Endothelial cell of hepatic sinusoid (primary cell): Measurements from ENCODE around the gene TRMU.

Experiments used
- in situ Hi-C: cut with HindIII; loops from 2 replicates; pipeline ENCODE4 v1.10.0; 2017; ENCODE audit warnings: low sequenced_read_pairs

The TRMU gene

DNA sequence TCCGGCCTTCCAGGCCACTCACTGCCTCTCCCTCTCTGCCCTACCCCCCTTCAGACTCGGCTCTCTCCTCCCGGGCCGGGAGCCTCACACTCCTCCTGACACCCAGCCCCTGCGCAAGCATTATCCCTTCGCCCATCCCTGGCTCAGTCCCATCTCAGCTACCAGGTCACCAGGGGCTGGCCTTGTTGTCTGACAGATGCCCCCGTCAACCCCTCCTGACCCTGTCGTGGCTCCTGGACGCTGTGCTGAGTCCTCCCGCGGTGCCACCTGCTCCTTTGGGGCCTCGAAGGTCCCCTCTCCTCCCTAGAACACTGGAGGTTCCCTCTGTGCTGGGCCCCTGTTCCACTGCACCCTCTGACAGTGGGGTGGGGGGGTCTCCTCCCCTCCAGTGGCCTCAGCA lies 32.9 kb downstream of the TRMU start:
- in situ Hi-C loops: no loop called here

DNA sequence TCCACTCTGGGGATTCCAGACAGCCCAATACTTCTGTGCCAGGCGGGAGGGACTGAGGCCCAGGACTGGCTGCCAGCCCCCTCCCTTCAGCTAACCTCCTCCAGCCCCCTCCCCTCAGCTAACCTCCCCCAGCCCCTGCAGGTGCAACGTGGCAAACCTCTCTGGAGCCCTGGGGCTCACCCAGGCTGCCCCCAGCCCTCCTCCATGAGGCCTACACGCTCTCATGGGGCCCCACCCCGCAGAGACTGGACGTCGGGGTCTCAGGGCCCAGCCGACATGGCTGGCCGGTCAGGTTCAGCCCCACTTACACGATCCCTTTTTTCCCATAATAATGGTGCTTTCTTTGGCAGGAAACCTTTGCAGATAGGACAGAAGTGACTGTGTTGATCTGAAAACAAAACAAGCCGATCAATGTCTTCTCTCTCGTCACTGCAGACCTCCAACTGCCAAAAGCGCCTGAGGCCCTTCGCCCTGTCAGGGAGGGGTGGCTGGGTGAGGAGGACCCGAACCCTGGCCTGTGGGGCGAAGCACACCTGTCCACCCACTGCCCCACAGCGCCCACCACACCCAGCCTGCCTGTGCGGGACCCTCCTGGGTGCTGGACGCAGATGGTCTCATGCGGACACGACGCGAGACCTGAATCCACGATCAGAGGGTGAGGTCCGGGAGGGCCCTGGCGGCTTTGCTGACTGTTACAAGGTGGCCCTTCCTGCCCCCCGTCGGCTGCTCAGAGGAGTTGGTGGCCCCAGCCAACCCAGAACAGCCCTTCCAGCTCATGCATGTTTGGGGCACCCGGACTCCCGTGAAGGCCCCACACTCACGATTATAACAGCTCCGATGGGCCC lies 33.6 kb downstream of the TRMU start:
- in situ Hi-C loops: no loop called here

DNA sequence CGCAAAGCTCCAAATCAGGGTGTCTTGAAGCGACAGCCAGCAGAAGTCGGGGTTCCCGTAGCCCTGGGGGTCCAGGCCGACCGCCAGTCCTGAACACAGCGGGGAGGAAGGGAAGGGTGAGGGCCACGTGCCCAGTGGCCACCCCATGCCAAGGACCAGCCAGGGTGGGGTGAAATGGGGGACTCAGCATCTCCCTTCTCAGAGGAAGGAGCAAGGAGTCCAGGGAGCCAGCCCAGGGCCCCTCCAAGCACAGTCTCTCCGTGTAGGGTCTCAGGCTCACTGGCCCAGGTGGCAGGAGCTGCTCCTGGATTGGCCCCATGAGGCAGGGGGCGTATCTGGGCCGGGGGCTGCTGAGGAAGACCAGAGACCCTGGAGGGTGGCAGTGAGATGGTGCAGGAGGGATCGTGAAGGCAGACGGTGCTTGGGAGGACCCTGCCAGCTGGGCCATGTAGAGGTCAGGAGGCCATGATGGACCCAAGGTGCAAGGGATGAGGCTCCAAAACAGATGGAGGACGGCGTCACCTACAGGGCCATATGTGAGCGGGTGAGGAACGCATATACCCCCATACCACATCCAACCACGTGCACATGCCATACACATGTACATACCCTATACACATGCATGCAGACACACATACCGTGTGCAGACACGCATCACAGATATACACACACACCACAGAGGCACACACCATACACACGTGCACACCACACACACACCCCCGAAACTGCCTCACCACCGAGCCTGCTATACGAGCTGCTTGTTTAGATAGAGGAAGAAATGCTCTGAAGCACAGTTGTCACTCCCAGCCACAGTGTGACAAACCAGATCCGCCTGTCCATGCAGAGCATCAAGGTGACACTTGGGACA lies 34.4 kb downstream of the TRMU start:
- in situ Hi-C loops: no loop called here

DNA sequence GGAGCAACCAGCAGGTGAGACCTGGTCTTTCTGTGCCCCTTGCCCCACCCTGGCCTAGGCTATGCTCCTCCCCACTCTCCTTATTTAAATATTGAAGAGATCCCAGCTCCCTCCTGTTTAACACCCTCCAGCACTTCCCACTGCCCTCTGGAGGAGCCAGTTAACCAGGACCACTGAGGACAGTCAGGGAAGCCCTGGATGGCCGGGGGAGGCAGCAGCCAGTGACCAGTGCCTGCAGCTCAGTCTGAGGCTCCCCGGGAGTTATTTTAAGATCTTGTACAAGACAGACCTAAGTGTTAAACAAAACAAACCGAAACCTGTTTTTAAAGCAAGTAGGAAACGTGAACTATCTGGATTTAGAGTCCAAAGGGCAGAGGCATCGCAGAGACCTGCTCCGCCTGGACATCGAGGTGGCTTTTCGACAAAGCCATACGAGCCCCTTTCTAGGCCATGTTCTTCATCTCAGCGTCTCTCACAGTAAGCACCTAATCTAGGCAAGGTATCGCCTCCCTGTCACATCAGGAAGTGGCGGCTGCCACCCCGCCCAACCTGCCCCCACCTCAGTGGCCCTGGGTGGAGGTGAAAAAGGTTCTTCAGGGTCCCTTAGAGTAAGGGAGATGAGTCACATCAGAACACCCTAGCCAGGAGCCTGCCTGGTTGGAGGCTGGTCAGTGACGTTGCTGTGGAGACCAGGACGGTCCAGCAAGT lies 35.2 kb downstream of the TRMU start:
- in situ Hi-C loops: no loop called here

DNA sequence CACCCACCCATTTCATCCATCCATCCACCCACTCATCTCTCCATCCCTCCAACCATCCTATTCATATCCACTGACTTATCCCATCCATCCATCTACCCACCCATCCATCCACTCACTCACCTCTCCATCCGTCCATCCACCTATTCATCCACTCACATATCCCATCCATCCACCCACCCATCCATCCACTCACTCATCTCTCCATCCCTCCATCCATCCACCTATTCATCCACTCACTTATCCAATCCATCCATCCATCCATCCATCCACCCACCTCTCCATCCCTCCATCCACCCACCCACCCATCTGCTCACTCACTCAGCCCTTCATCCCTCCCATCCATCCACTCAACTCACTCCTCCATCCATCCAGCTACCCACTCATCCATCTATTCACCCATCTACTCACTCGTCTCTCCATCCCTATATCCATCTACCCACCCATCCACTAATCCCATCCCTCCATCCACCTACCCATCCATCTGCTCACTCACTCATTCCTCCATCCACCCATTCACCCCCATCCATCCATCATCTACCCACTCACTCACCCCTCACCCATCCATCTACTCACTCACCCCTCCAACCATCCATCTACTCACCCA lies 36.2 kb downstream of the TRMU start:
- in situ Hi-C loops: no loop called here

DNA sequence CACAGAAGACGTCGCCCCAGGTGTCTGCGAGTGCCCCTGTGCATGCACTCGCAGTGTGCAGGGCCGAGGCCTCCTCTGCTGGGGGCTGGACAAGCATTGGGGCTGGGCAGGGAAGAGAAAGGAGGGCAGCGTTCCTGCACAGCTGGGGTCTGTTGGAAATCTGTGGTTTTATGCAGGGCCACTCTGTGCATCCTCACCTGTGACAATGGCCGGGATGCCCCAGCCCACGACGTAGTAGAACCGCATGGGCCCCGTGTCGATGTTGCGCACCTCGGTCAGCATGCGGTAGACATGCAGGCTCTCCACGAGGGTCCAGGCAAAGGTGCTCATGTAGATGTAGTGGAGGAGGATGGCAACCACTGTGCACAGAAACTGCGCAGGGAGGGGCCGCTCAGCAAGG lies 37.2 kb downstream of the TRMU start:
- in situ Hi-C loops: no loop called here

DNA sequence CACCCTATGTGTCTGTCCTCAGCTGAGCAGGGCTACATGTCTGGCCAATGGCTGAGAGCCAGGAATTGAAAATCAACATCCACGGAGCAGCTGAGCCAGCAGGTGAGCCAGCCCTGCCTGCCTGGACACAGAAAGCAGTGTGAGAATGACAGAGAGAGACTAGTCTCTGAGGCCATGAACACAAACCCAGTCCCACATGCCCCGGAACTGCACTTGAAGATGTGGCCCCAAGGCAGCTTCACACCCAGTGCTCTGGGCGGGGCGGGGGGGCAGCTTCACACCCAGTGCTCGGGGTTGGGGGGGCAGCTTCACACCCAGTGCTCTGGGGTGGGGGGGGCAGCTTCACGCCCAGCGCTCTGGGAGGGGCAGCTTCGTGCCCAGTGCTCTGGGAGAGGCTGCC lies 37.6 kb downstream of the TRMU start:
- in situ Hi-C loops: no loop called here

DNA sequence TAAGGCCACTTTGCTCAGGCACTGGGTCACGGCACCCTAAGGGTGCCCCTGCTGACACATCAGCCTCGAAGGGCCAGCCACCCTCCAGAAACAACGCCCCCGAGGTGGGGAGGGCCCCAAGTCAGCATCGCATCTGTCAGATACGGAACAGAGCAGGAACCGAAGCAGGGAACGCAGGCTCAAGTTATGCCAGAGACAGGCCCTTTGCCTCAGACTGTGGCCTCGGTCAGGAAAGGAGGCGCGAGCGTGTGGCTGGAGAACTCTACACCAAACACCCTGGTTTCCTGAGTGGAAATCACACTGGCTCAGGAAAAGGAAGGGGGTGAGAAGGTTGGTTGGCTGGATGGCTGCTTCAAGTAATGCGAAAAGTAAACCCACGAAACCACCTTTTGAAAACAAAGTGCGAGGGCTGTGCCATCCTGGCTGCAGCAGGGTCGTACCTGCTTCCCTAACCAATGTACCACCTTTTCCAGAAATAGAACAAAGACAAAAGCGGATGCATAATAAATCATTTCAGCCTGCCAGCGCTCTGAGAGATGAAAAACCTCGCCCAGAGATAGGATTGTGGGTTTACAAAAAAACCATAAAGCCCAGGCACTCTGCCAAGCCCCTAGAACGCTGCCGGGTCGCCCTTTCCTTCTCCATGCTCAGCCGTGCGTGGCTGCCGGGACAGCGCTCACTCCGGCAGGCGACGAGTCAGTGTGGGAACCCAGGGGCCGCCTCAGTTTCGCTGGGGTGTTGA lies 38.6 kb downstream of the TRMU start:
- in situ Hi-C loops: no loop called here

DNA sequence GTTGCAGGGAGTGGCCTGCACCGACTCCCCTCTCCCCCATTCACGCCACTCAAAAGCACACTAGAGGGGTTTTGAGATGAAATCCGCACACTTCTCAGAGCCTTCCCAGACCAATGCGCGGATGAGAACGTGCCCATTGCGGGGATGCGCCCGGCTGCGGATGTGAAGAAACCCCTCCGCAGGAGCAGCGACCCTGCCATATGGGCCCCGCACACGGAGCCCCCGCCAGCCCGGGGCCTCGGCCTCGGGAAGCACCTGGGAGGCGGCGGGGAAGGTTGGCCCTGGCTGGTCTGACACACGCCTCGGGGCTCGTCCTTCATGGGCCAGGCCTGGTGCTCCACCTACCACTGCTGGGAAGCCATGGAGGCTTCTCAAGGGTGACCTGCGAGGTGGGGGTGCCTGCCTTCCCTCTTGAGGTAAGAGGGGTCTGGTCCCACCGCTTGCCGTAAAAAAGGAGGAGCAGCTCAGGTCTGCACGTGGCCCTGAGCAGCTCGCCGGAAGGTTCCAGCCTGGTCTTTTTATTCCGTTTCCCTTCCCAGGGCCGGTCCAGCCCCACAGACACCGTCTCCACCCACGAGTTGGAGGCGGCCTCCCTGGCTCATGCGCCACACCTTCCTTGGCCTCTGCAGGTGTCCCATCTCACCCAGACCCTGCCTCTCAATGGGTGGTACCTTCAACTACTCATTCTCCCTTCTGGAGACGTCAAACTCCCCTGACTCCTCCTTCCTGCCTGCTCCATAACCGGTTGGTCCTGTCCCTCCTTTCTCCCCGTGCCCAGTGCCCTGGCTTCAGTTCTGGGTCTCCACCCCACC lies 39.4 kb downstream of the TRMU start:
- in situ Hi-C loops: no loop called here

DNA sequence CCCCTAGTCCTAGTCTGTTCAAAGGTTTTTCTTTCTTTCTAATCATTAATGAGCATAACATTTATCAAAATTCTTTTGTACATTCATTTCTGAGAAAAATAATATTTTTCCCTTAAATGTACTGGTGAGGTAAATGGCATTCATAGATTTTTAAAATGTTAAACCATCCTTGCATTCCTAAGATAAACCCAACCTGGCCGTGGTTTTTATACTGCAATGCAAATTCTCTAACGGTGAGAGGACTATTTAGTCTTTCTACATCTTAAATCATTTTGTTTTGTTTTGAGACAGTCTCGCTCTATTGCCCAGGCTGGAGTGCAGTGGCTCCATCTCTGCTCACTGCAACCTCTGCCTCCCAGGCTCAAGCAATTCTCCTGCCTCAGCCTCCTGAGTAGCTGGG lies 40.6 kb downstream of the TRMU start:
- in situ Hi-C loops: no loop called here

DNA sequence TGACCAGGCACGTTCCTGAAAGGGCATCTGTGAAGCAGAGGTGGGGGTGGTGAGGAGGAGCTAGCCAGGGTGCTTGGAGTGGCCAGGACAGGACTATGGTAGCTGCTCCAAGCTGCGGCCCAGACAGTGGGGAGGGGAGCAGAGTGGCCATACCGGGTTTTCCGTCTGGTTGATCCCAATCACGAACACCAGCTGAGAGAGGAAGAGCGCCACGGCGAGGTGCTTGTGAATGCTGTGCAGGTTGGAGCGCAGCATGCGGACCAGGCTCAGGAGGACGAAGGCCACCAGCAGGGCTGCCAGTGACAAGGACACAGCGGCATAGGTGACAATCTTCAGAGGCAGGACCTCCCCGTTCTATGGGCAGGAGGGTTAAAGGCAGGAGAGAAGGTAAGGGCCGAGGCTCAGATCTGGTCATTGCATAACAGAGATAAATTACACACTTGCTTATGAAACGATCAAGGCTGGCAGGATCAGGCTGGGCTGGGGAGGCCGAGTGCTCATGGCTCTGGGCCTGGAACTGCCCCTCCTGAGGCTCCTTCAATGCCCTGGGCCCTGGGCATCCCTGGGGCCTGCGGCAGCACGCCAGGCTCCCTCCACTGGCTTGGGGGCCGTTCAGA lies 41.5 kb downstream of the TRMU start:
- in situ Hi-C loops: no loop called here

DNA sequence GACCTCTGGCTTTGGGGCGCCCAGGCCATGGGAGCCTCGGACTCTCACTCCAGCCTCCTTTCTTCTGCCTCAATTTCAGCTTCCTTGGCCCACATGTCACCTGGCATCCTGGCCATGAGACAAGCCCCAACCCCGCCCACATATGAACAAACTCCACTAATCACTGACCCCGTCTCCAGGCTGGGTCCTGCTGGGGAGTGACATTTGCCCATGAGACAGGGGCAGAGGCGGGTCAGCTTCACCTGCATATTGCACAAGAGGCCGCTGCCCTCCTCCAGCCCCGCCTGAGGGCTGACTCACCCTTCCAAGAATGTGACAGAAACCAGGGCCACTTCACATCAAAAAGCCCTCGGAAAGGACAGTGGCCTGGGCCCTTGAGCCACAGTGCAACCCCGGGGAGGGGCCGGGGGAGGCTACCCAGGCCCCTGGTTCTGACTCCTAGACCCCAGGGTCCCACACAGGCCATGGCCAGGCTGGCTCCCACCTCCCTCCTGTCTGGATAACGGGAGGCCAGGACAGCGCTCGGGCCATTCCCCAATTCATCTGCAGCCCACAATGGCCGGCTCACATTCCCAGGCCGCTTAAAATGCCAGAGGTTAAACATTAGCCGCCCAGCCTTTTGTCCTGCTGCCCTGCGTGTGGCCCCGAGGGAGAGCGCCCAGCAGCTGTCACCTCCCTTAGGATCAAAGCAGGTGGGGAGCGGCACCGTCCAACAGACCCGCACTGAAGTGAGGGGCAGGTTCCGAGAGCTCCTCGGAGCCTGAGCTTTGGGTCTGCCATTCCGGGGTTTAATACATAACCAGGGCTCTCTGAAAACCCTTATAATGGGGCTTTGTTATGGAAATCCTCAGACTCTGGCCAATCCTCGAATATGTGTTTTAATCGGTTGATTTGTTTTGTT lies 42.3 kb downstream of the TRMU start:
- in situ Hi-C loops: no loop called here

DNA sequence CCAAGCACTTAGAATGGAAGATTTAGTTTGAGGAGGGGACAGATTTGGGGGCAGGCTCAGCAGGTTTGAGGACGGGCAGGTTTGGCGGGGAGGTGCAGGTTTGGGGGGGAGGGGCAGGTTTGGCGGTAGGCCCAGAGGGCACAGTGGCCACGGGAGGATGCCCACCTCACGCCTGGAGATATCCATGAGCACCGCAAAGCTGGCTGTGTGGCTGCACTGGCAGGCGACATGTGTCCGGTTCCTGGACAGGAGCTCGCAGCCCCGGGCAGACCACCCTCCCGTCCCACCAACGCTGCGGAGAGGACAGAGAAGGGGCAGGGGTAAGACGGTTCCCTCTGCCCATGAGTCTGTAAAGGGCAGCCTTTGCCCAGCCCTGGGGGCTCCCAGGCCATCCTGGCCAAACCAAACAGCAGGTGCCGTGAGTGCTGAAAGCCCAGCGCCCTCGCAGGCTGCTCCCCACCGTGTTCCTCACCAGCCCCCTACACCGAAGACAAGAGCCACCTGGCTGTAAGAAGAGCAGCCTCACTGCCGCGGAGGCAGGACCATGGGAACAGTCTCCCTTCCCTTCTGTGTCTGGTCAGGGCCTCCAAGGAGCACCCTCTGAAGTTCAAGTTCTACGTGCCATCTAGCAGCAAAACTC lies 43.0 kb downstream of the TRMU start:
- in situ Hi-C loops: no loop called here

DNA sequence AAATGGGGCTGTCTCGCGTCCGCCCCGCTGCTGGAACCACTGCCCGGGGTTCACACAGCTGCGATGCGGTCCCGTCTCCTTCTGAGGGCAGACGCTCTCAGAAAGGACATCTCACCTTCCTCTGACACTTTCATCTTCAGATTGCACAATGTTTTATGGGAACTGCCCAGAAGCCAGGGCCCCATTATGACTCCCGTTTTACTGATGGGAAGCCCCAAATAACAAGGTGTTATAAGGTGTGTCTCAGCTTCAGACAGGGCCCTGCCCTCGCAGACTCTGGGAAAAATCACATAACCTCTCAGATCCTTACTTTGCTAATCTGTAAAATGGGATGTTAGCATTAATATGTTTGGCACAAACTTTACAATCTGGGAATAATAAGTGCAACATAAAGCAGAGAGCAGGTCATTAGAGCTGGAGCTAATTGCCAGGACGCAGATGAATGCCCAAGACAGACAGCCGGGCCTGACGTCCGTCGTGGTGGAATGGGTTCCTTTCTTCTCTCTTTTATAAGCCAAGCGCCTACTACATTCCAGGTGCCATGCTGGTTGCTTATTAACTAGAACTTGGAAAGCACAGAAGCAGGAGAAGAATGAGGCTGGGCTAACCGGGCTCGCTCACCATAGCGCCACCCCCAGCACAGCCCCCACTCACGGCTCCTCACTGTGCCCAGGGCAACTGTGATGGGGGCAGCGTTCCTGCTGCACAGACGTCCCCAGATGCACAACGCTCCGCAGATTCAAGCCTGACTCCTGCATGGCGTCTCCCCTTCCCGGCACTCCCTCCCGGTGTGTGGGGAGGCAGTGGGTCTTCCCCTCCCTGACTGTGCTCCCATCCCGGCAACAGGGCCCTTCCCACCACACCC lies 43.8 kb downstream of the TRMU start:
- in situ Hi-C loops: no loop called here

DNA sequence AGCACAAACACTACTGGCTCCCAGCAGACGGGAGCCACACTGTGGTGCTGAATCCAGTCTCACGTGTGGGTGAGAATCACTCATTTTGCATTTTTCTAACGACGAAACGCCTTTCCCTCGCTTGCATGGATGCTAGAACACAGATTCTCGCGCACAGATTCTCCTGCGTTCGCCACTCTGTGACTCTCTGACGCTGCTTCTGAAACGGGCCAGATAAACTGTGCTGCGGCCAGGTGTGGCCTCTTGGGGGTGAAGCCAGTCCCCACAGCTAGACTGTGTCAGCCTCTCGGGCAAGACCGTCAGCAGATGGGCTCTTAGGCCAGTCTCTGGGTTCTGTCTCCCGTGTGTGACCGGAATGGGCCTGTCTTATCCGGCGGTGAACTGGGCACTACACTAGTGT lies 44.6 kb downstream of the TRMU start:
- in situ Hi-C loops: no loop called here

DNA sequence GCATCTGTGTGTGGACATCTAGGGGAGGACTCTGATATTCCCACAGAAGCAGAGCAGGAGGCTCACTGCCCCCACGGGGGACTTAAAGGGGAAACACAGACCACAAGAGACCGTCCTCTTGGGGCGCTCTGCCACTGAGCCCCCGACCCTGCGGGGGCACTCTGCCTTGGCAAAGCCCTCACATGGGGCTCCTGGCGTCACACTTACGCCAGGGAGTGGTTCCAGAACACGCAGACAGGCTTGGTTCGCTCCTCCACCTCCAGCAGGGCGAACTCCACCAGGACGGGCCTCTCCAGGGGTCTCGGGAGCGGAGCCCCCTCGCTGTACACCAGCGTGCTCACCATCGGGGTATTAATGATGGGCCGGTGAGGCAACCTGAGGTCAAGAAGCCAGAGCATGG lies 45.1 kb downstream of the TRMU start:
- in situ Hi-C loops: no loop called here

DNA sequence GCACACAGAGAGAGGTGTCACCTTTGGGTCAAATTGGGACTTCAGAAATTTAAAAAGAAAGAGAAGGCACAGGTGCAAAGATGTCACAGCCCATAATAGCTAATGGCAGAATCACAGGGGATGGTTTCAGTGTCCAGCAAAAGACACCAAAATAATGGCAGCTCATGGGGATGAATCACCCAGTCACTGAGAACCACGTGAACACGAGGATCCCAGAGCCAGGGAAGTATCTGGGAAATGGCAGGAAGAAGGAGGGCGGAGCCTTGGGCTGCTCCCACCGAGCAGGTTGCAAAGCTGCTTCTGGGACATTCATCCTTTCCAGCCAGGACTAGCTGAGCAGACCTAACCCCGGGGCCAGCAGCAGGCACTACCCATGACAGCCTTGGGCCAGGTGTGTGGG lies 45.6 kb downstream of the TRMU start:
- in situ Hi-C loops: no loop called here
